HG02885 (cell line): ENCODE data around the gene PRELID2.
"Not testable (repeated sequence)": the region's sequence is repeated elsewhere in the genome, so short reads cannot be mapped to it uniquely, and the experiment has no call there.

Experiments
- ATAC-seq: cut with Tn5 transposase; IDR thresholded peaks from one replicate; pipeline ENCODE4 v1.9.1; 2021; ENCODE audit warnings: mild to moderate bottlenecking; ENCODE audit not compliant: unreplicated experiment, poor library complexity

The PRELID2 gene

DNA sequence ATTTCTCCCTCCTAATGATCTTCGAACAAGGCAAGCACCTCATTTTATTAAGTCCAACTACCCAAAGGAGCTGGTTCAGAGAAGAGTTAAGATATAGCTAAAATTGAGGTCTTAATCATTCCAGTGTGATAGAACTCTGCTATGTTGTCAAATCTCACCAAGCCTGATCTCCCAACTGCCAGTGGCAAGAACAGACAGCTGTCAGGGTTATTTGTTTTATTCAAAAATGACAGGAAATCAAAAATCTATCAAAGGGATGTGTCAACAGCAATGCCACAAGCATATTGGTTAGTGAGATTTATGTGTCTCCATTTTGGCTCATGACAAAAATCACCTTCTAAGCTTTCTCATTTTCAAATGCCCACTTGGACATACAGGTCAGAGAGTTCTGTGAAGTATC, 74.5 kb downstream of the PRELID2 start:
- ATAC-seq, result no peak

DNA sequence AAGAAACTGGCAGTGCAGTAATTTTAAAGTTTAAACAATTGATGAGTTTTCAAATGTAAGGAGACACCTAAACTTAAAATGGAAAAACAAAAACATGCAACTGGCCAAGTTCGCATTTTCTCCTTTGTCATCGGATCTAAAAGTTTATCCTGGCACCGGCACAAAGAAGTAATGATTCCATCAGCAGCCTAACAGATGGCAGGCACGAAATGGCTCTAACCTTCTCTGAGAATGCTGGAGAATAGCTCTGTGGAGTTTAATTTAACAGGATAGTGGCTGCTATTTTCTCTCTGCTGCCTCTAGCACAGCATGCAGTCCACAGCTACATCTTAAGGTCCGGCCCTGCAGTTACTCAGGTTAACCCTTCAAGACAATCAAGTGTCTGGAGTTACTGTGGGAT, 82.2 kb downstream of the PRELID2 start:
- ATAC-seq, result no peak

DNA sequence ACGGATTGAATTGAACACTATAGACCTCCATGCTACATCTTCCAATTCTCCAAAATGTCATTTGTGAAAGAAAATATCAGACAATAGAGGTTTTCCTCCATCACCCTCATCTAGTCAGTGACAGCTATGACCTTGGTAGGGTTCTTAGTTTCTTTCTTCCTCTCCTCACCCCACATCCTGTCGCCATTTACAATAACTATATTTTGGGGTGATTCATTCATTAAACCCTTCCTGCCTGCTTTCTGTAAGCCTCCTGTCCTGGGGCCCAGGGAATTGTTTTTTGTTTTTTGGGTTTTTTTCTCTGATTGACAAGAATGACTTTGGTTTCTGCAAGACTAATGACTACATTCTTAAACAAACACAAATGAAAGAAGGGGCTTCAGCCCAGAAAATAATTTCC, 82.6 kb downstream of the PRELID2 start:
- ATAC-seq, result no peak

DNA sequence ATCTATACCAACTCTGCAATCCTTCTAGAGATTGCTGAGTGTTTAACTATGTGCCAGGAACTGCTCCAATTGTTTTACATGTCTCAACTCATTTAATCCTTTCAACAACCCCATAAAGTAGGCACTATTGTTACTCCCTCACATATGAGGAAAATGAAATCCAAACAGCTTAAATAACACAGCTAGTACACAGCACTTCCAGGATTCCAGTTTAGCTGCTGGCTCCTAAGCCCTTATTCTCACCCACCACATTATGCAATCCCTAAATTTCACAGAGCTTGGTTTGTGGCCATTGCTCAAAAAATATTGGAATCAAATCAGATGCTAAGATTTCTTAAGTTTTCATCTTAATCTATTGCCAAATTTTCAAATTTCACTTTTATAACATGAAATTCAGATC, 84.9 kb downstream of the PRELID2 start:
- no peak for ATAC-seq

DNA sequence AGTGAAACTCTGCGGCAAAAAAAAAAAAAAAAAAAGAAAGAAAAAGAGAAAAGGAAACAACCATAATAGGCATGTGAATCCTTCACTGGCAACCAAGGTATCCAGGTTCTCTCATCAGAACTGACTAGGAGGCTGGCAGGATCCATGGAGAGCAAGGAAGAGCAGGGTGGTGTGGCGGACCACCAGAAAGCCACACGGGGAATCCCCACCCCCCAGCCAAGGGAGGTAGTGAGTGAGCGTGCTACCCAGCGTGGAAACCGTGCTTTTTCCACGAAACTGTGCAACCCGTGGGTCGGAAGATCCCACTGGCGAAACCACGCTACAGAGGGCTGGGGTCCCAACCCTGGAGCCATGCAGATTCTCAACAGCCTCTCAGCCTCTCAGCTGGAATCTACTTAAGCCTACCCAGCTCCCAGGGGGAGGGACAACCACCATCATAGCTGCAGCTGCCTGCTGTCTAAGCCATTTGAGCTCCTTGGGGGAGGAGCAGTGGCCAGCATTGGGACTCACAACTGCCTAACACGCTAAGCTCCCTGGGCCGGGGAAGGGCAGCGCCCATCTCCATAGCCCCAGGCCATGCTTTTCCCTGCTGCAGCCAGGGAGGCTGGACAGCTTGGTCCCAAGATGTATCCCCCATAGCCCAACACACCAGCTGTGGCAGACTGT, 91.6 kb downstream of the PRELID2 start:
- ATAC-seq, result no peak

DNA sequence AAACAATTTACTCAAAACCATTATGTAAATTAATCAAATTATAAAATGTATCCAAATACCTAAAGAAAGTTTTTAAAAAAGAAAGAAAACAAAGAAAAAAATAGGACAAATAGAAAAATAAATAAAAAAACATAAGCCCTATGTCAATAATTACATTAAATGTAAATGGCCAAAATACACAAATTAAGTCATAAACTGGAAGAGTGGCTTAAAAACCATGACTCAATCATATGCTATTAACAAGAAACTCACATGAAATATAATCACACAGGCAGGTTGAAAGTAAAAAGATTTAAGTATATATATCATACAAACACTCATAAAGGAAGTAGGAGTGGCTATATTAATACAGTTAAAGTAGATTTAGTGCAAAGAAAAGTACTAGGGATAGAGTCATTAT, 95.3 kb downstream of the PRELID2 start:
- ATAC-seq, result no peak

DNA sequence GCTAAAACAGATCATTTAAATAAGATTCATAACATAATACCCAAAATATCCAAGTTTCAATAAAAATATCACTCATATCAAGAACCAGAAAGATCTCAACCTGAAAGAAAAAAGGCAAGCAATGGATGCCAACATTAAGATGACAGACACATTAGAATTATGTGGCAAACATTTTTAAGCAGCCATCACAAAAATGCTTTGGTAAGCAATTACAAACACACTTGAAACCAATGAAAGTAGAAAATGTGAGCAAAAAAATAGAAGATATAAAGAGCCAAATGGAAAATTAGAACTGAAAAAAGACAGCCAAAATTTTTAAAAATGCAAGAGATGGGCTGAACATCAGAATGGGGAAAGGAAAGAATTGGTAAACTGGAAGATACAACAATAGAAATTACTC, 96.9 kb downstream of the PRELID2 start:
- no peak for ATAC-seq

DNA sequence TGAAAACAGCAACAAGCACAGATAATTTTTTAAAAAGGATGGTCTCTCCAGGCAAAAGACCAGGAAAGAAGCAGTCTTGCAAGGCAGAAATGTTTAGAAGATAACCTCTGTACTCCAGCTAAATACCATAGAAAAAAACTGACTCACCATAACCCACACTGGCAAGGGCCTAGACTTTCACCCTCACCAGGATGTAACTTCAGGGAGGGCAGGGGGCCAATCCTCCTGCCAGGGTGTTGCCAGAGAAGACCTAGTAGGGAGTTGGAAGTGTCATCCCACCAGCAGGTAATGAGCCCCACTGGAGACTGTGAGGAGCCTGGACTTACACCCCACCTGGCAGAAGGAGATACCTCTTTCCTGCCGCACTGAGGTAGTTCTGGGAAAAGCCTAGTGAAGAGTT, 97.6 kb downstream of the PRELID2 start:
- ATAC-seq, result no peak

DNA sequence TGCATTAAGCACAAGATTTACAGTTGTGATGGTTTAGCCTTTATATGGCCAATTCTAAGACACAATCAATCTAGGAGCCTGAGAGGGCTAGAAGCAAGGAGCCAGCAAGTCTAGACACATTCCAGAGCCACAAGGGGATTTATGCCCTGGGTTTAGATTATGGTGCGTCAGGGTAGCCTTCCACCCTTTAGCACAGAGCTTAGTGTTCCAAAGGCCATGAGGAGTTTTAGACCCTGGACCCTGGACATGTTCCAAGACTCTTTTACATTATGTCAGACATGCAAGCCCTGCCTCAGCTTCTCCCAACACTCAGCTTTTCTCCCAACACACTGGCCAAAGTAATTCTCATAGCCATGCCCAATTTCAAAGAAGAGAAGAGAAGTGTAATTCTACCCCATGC, 105.2 kb downstream of the PRELID2 start:
- ATAC-seq, result not testable (repeated sequence)

DNA sequence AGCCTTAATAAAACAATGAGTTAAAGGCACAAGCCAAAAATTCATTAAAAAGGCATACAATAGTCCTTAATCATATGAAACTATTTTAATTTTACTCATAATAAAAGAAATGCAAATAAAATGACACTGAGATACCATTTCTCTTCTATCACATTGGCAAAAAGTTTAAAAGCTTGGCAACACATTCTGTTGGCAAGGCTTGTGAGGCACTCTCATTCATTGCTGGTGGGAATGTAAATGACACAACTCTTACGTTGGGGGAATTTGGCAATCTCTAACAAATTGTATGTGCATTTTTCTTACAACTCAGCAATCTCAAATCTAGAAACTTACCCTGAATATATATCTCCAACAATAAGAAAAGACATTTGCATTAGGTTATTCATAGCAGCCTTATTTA, 111.6 kb downstream of the PRELID2 start:
- no peak for ATAC-seq

DNA sequence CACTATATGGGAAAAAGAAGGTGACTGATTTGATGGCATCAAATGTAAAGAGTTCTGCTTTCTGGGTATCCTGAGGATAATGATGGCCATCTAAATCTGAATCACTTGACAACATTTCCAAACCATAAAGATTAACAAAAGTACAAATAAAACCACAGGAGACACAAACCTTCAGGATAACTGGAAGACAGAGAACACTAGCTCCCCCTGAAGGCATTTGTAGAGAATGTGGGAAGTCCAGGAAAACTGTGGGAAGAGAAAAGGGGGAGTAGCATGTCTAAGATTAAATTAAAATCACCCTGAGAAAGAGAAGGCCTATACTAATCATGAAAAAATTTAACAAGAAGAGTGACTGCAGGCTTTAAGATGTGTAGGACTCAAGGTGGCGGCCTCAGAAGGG, 116.2 kb downstream of the PRELID2 start:
- no peak for ATAC-seq

DNA sequence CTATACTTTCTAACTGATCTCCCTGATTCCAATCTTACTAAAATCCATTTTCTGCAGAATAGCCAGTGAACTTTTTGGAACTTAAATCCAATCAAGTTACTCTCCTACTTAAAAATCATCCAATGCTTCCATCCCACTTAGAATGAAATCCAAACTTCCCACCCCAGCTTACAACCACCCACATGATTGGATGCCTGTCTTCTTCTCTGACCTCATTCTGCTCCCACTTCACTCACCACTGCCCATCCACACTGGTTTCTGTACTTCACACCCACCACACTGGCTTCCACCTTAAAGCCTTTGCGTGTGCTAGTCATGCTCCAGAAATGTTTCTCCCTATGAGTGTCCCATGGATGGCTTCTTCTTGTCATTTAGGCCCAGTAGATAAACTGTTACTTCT, 119.7 kb downstream of the PRELID2 start:
- no peak for ATAC-seq

DNA sequence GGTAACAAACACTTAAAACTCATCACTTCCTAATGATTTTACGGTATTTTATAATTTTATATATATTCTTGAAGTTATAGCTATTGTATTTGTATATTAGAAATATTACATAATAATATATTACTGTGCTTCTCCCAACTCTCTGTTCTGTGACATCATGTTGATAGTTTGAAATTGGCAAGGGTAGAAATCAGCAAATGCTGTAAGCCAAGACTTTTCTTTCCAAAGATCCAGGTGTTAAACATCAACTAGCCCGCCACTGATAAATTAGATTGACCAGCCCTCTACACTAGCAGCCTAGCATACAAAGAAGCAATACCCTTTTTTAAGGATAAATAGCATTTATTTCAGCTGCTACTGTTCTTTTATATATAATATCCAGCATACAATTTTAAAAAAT, 122.9 kb downstream of the PRELID2 start:
- ATAC-seq, result no peak

DNA sequence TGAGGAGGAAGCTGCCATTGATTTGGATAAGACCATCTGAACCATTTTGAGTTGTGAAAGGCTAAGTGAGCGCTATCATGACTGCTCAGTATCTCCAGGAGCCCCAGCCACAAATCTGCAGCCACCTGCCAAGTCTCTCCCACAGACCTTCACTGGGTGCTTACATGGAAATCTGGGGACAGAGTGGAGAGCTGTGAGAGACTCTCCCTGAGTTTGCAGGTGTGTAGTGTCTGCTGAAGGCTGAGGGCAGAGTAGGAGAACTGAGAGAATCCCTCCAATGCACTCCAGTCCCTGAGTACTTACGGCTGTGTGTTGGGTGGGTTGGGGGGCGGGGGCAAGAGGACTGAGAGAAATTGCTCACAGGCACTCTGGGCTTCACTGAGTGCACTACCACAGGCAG, 123.7 kb downstream of the PRELID2 start:
- ATAC-seq, result no peak
